Measurements from ENCODE around the gene IL22RA1. TPM values are rescaled to one million over a fixed set of nuclear protein-coding genes. Genes with fewer than 3 reads are reported as not detected.

The IL22RA1 gene, protein sequence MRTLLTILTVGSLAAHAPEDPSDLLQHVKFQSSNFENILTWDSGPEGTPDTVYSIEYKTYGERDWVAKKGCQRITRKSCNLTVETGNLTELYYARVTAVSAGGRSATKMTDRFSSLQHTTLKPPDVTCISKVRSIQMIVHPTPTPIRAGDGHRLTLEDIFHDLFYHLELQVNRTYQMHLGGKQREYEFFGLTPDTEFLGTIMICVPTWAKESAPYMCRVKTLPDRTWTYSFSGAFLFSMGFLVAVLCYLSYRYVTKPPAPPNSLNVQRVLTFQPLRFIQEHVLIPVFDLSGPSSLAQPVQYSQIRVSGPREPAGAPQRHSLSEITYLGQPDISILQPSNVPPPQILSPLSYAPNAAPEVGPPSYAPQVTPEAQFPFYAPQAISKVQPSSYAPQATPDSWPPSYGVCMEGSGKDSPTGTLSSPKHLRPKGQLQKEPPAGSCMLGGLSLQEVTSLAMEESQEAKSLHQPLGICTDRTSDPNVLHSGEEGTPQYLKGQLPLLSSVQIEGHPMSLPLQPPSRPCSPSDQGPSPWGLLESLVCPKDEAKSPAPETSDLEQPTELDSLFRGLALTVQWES
- total RNA-seq: not detected in 2 replicates

DNA sequence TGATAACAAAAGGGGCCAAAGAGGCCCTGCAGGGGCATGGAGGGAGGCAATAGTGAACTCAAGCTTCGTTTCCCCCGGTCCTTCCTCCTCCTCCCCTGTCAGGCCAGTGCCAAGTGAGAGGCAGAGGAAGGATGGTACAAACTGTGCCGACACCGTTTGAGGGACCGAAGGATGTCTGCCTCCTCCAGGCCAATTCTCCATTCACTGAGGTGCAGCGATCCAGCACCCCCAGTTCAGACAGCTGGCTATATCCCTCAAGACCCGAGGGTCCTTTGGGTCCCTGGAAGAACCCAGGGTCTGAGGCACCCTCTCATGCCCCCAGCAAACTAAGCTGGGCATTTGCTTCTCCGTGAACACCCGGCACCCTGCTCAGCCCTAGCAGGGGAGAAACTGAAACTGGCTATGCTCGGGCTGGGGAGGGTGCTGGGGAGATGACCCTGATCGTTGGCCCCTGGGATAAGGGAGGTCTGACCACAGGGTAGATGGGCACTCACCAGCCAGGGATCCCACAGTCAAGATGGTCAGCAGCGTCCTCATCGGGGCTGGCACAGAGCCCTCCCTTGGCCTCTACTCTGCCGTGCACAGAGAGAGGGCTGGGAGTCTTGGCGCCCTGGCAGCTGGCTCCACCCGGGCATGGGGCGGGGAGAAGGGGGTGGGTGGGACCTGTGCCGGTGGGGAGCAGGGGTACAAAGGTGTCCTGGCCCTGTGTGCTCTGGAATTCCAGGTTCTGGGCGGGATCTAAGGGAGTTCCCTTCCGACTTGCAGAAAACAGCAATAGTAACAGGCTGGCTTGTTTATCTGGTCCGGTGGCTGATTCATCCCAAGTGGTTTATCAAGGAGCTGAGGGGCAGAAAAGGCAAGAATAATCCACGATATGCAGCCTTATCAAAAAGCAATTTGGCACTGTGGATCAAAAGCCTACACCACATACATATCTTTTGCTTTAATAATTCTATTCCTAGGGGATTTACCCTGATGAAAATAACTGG lies at the start of gene IL22RA1:
IL22RA1 (minus strand) TSS at position 595 of the 989 bp plus-strand sequence; CDS start at position 537, 58 bp downstream.
- Mint-ChIP-seq H3K36me3 (ENCODE audit: low read depth) (no peaks in the 10 kb centered on the region), H3K9me3 (no peaks in the 10 kb centered on the region), H3K27me3 (peaks cover 9% of the 10 kb centered on the region), H3K4me3 (no peak within 1 kb of the TSS), H3K4me1 (peaks cover 3% of the 10 kb centered on the region), H3K27ac (no peak within 1 kb of the TSS)
- DNase-seq: no peak
- intact Hi-C loops (cut with micrococcal nuclease): no loop called here

DNA sequence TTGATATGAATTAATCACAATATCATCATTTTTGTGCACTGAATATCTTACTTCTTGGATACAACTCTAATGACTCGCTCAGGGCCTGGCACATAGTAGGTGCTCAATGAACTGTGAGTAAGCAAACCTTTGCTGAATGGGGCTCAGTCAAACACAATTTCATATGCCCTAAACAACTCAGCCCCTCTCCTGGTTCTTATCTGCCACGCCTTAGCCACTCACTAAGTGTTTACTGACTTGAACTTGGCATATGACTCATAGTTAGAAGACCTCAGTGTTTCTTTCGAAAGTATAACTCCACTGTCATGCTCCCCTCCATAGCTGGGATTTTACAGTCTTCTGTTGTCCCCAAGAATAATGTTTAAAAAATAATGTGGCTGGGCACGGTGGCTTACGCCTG lies 48.9 kb upstream of the IL22RA1 start:
- H3K4me1 Mint-ChIP-seq: peaks cover 50% of the 10 kb centered on the region
- H3K27me3 Mint-ChIP-seq: no peaks in the 10 kb centered on the region
- intact Hi-C loops (cut with micrococcal nuclease): loop anchor here (2.0 to 5.0 kb wide), 2 partner anchors 41 to 350 kb away; no protein-coding TSS in a partner anchor

DNA sequence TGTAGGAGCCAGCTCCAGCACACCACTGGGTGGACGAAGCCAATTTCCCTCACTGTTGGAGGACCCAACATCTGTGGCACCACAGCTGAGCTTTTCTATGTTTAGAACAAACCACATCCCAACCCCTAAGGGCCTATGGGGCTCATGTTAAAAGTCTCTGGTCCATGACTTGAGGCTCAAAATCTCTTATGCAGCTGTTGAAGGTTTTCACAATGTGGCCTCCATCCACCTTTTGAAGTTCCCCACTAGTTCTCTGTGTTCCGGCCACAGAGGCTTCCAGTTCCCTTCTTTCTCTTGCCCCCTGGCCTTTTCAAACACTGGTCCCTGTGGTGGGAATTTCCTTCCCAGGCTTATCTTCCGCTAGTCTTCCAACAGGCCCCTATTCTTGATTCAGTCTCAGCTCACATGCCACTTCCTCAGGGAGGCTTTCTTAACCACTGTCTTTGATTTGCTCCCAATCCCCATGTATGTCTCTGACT lies 48.1 kb upstream of the IL22RA1 start:
- intact Hi-C loops (cut with micrococcal nuclease): loop anchor here (5.0 kb wide), 1 partner anchor 351 kb away; no protein-coding TSS in a partner anchor
- peaks cover 12% of the 10 kb centered on the region for H3K9me3 Mint-ChIP-seq
- peaks cover 3% of the 10 kb centered on the region for H3K36me3 Mint-ChIP-seq (ENCODE audit: low read depth)
- H3K4me3 Mint-ChIP-seq: peak overlapping the region; percentile 22
- no peak for DNase-seq
- H3K27me3 Mint-ChIP-seq: peaks cover 2% of the 10 kb centered on the region
- H3K4me1 Mint-ChIP-seq: peaks cover 54% of the 10 kb centered on the region
- H3K27ac Mint-ChIP-seq: peak overlapping the region; percentile 88

More for the DNA sequence above, 48.9 kb upstream of the IL22RA1 start:
- Mint-ChIP-seq H3K27ac (peak overlapping the region; percentile 88), H3K4me3 (peak overlapping the region; percentile 22), H3K9me3 (peaks cover 12% of the 10 kb centered on the region), H3K36me3 (ENCODE audit: low read depth) (peaks cover 3% of the 10 kb centered on the region)
- DNase-seq: peak; percentile 79

DNA sequence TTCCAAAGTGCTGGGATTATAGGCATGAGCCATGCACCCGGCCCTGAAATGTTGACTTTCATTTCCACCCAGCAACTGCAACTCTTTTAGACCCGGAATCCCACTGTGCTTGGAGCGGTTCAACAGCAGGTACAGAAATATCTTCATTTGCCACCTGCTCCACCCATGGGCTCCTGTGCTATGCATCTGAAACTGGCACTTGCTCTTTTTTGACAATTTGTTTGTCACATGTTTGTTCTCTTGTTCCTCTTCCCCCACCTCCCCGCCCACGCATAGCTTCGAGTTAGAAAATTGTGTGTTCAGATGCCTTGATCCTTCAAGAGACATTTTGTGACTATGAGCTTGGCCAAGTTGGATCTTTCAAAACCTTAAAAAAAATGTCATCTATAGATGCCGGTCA lies 46.6 kb upstream of the IL22RA1 start:
- peak overlapping the region; percentile 86 for H3K27ac Mint-ChIP-seq

DNA sequence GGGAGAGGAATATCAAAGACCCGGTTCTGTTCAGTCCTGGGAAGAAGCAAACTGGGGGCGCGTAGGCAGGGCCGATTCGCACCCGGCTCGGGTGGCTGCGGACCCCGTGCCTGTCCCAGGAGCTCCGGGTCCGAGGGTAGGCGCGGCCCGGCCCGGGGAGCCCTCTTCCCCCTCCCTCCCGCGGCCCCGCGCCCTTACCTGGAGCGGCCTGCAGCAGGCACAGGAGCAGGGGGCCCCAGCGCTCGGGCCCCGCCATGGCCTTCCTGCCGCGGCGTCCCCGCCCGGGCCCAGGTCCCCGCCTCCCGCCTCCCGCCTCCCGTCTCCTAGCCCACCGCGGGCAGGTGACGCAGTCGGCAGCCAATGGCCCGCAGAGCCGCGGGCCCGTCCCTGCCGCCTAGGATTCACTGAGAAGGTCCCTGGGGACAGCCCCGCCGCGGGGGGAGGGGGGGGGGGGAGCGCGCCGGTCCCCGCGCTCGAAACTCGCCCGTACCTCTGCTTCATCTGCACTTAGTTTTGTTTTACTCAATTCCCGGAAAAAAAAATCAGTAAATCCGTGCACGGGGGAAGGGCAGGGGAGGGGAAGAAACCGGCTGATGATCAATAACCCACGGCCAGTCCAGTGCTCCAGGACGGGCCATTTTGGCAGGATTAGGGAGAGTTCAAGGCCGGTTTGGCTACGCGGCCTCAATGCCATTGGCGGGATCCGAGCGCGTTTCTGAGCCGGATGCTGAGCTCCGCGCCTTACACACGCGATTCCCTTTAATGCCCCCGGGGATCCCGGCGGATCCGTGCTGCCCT lies 44.3 kb upstream of the IL22RA1 start, which contains the start of gene IFNLR1:
IFNLR1 (minus strand) TSS at position 297 of the 798 bp plus-strand sequence; CDS start at position 256, 41 bp downstream.
- H3K27ac Mint-ChIP-seq: peak within 1 kb of the TSS; percentile 78
- peaks cover 34% of the 10 kb centered on the region for H3K4me1 Mint-ChIP-seq
- intact Hi-C loops (cut with micrococcal nuclease): loop anchor here (5.0 kb wide), 3 partner anchors 205 to 845 kb away; partner anchors contain the start of gene SRSF10
- H3K9me3 Mint-ChIP-seq: peaks cover 12% of the 10 kb centered on the region
- H3K4me3 Mint-ChIP-seq: peak within 1 kb of the TSS; percentile 82
- DNase-seq: peak; percentile 90
- peaks cover 2% of the 10 kb centered on the region for H3K27me3 Mint-ChIP-seq
- H3K36me3 Mint-ChIP-seq (ENCODE audit: low read depth): peaks cover 3% of the 10 kb centered on the region

More for the DNA sequence above, 46.6 kb upstream of the IL22RA1 start:
- peaks cover 12% of the 10 kb centered on the region for H3K9me3 Mint-ChIP-seq
- DNase-seq: no peak
- peaks cover 2% of the 10 kb centered on the region for H3K27me3 Mint-ChIP-seq
- H3K4me1 Mint-ChIP-seq: peaks cover 45% of the 10 kb centered on the region
- intact Hi-C loops (cut with micrococcal nuclease): loop anchor here (5.0 kb wide), 3 partner anchors 207 to 843 kb away; partner anchors contain the start of gene SRSF10
- peaks cover 3% of the 10 kb centered on the region for H3K36me3 Mint-ChIP-seq (ENCODE audit: low read depth)
- peak overlapping the region; percentile 57 for H3K4me3 Mint-ChIP-seq

DNA sequence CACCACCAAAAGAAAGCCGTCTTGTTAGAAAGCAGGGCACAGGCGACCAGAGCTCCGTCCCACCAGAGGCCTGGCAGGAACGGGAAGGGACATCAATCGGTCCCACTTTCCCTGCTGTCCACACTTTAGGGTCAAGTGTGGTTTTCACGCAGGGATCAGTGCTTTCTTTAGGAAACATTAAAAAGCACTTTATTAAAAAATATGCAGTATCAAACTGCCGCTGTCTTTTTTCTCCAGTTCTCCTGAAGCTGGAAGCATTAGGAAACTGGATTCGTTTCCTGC lies 43.7 kb upstream of the IL22RA1 start:
- peak overlapping the region; percentile 78 for H3K27ac Mint-ChIP-seq
- intact Hi-C loops (cut with micrococcal nuclease): loop anchor here (5.0 kb wide), 3 partner anchors 204 to 846 kb away; partner anchors contain the start of gene SRSF10
- no peak for DNase-seq

DNA sequence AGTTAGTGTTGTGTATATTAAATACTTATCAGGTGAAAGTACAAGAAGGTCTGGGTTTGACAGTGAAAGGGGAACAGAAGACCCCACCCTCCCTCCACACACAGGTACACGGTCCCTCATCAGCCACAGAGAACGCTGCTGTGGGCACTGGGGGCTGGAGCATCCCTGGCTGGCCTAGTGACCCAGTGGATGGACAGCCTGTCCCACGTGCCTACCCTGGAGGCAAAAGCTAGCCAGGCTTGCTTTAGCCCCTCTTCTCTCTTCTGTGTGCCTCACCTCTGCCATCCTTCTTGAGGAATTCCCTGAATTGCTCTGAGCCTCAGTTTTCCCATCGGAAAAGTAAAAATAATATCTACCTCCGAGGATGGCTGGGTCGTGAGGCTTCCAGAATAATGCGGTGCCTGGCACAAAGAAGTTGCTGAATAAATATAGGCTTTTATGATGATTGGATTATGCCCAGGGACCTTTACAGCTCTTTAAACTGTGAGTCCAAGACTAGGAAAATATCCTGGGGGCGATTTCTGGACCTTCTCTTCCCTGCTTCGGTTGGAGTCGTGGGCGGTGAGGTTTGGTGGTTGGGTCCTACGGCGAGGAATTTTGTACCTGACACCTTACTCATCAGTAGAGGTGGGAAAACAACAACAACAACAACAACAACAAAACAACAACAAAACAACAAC lies 43.2 kb upstream of the IL22RA1 start:
- Mint-ChIP-seq H3K27me3 (peaks cover 2% of the 10 kb centered on the region), H3K9me3 (peaks cover 6% of the 10 kb centered on the region), H3K4me1 (peaks cover 24% of the 10 kb centered on the region), H3K4me3 (peak overlapping the region; percentile 82), H3K36me3 (ENCODE audit: low read depth) (no peaks in the 10 kb centered on the region), H3K27ac (peak overlapping the region; percentile 78)
- DNase-seq: no peak
- intact Hi-C loops (cut with micrococcal nuclease): loop anchor here (5.0 kb wide), 3 partner anchors 204 to 846 kb away; partner anchors contain the start of gene SRSF10

More for the DNA sequence above, 43.7 kb upstream of the IL22RA1 start:
- H3K27me3 Mint-ChIP-seq: peaks cover 2% of the 10 kb centered on the region
- H3K4me1 Mint-ChIP-seq: peaks cover 29% of the 10 kb centered on the region
- peaks cover under 1% of the 10 kb centered on the region for H3K36me3 Mint-ChIP-seq (ENCODE audit: low read depth)
- H3K9me3 Mint-ChIP-seq: peaks cover 10% of the 10 kb centered on the region
- peak overlapping the region; percentile 82 for H3K4me3 Mint-ChIP-seq

DNA sequence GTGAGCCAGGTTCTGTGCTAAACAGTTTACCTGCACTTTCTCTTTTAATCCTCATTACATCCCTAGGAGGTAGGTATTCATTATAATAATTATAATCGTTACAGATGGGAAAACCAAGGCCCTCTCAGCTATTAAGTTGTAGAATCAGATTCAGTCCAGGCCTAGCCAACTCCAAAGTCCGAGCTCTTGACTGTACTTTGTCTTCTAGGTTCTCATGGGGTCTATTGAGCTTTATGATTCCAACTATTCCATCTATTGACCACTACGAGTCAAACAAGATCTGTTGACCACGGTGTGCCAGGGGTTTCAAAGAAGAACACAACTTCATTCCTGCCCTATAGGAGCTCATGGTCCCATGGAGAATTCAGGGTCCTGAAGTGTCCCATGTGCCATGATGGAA lies 42.1 kb upstream of the IL22RA1 start:
- peaks cover 17% of the 10 kb centered on the region for H3K4me1 Mint-ChIP-seq
- peaks cover under 1% of the 10 kb centered on the region for H3K9me3 Mint-ChIP-seq
- H3K4me3 Mint-ChIP-seq: no peak overlapping the region
- H3K27me3 Mint-ChIP-seq: peaks cover 2% of the 10 kb centered on the region
- H3K36me3 Mint-ChIP-seq (ENCODE audit: low read depth): no peaks in the 10 kb centered on the region
- intact Hi-C loops (cut with micrococcal nuclease): loop anchor here (5.0 kb wide), 3 partner anchors 203 to 847 kb away; partner anchors contain the start of gene SRSF10
- no peak overlapping the region for H3K27ac Mint-ChIP-seq
- no peak for DNase-seq

DNA sequence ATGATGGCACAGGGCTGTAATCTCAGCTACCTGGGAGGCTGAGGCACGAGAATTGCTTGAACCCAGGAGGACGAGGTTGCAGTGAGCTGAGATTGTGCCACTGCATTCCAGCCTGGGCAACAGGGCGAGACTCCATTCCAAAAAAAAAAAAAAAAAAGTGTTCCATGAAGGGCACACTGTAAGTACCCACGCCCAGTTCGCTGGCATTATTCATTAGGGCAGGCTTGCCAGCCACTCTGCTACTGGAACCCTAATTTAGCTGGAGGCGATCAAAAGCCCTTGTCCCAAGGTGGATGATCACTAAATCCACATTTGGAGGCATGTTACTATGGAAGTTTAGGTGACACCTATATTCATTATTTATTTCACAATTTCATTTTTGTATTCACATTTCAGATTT lies 39.1 kb upstream of the IL22RA1 start:
- Mint-ChIP-seq H3K4me1 (peaks cover 3% of the 10 kb centered on the region), H3K27me3 (peaks cover 2% of the 10 kb centered on the region), H3K27ac (no peak overlapping the region), H3K36me3 (ENCODE audit: low read depth) (no peaks in the 10 kb centered on the region), H3K4me3 (no peak overlapping the region), H3K9me3 (no peaks in the 10 kb centered on the region)
- intact Hi-C loops (cut with micrococcal nuclease): no loop called here
- DNase-seq: no peak

DNA sequence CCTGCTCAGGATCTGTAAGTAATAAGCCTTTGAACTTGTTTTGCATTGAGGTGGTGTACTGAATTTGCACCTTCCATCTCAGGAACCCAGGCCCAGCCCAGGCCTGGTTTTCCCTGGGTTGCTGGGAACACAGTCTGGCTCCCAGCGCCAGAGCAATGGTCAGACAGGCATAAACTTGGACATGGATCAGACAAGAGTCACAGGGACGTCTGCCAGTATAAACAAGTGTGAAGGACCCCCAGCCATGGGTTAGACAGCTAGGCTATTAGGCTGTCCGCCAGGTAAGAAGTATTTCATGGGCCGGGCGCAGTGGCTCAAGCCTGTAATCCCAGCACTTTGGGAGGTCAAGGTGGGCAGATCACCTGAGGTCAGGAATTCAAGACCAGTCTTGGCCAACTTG lies 38.7 kb upstream of the IL22RA1 start:
- Mint-ChIP-seq H3K27me3 (peaks cover 2% of the 10 kb centered on the region), H3K27ac (no peak overlapping the region), H3K4me1 (peaks cover 3% of the 10 kb centered on the region), H3K36me3 (ENCODE audit: low read depth) (no peaks in the 10 kb centered on the region), H3K9me3 (no peaks in the 10 kb centered on the region), H3K4me3 (no peak overlapping the region)
- intact Hi-C loops (cut with micrococcal nuclease): no loop called here
- DNase-seq: no peak

DNA sequence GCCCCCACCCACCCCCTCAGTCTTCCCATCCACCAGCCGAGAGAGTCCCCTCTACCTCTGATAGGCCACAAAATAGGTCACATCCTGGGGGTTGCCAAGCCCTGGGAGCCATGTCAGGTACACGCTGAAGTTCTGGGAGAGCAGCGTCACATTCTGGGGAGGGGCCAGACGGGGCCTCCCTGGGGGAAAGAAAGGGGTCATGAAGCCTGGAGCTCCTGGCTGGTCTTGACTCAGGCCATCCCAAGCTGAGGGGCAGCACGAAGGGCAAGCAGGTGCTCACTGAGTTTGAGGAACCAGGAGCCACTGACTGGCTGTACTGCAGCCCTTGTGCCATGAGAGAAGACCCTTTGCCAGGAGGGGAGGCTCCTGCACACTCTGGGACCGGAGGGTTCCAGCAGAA lies 37.7 kb upstream of the IL22RA1 start:
- DNase-seq: no peak
- no peaks in the 10 kb centered on the region for H3K4me1 Mint-ChIP-seq
- H3K36me3 Mint-ChIP-seq (ENCODE audit: low read depth): no peaks in the 10 kb centered on the region
- H3K4me3 Mint-ChIP-seq: no peak overlapping the region
- intact Hi-C loops (cut with micrococcal nuclease): no loop called here
- no peaks in the 10 kb centered on the region for H3K27me3 Mint-ChIP-seq
- no peak overlapping the region for H3K27ac Mint-ChIP-seq
- H3K9me3 Mint-ChIP-seq: no peaks in the 10 kb centered on the region

DNA sequence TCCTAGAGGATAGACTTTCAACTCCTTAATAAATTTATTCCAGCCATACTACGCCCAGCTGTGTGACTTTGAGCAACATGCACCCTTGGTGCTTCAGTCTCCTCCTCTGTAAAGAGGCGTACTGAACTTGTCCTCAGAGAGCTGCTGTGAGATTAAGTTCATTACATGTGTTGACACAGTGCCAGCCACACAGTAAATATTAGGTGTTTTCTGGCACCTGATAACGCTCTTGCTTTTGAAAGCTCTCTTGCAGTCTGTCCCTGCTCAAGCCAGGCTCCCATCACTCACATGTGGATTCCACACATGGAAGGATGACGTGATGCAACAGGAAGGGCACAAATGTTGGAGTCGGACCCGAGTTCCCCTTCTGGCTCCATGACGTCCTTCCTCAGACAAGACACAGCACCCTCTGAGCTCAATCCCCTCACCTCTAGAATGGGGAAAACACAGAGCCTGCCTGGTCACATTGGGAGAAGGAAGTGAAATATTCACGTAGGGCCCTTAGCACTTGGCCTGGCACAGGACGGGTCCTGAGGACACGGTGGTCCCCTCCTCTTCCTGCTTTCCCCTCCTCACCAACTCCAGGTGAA lies 36.4 kb upstream of the IL22RA1 start:
- H3K27me3 Mint-ChIP-seq: peaks cover 4% of the 10 kb centered on the region
- peak overlapping the region; percentile 56 for H3K27ac Mint-ChIP-seq
- DNase-seq: no peak
- no peaks in the 10 kb centered on the region for H3K4me1 Mint-ChIP-seq
- no peaks in the 10 kb centered on the region for H3K36me3 Mint-ChIP-seq (ENCODE audit: low read depth)
- intact Hi-C loops (cut with micrococcal nuclease): no loop called here
- H3K9me3 Mint-ChIP-seq: no peaks in the 10 kb centered on the region
- H3K4me3 Mint-ChIP-seq: no peak overlapping the region

Measured in activated CD4-positive, alpha-beta T cell treated with anti-CD3 and anti-CD28 coated beads, Interleukin-2, amount 10 ng/mL, durations not matched to agents 24 days and 14 days (primary cell).